RWPE2 (cell line): ENCODE results near the gene GAB2.

Source experiments
- ATAC-seq: fragments of 200-7000 bp; cut with Tn5 transposase; 3 replicates; pipeline ENCODE4 v1.9.1; 2021; ENCODE audit warnings: low read depth
- DNase-seq: peaks from one replicate; pipeline ENCODE4 v3.0.0-alpha.2; 2020; ENCODE audit warnings: low spot score
- H3K27ac ChIP-seq: fragments of 450-650 bp; 2 replicates; pipeline ENCODE4 v1.5.1; 2017; ENCODE audit warnings: mild to moderate bottlenecking; ENCODE audit not compliant: poor library complexity, severe bottlenecking
- H3K27me3 ChIP-seq: fragments of 250-450 bp; sonication (Bioruptor Pico); 2 replicates; pipeline ENCODE4 v1.5.1; 2021; ENCODE audit warnings: mild to moderate bottlenecking, moderate library complexity; ENCODE audit not compliant: insufficient read depth, poor library complexity, severe bottlenecking
- H3K36me3 ChIP-seq: fragments of 250-450 bp; sonication (Bioruptor Pico); 2 replicates; pipeline ENCODE4 v1.5.1; 2020; ENCODE audit warnings: low read depth, mild to moderate bottlenecking, moderate library complexity
- H3K4me1 ChIP-seq: fragments of 250-450 bp; sonication (Bioruptor Pico); 2 replicates; pipeline ENCODE4 v1.5.1; 2021; ENCODE audit warnings: mild to moderate bottlenecking, moderate library complexity; ENCODE audit not compliant: insufficient read depth, poor library complexity, severe bottlenecking
- H3K4me3 ChIP-seq: fragments of 250-450 bp; sonication (Bioruptor Pico); 2 replicates; pipeline ENCODE4 v1.5.1; 2021; ENCODE audit warnings: mild to moderate bottlenecking, moderate library complexity; ENCODE audit not compliant: severe bottlenecking
- H3K9me3 ChIP-seq: fragments of 250-450 bp; sonication (Bioruptor Pico); 2 replicates; pipeline ENCODE4 v1.5.1; 2021; ENCODE audit warnings: mild to moderate bottlenecking, moderate library complexity; ENCODE audit not compliant: severe bottlenecking
- TF ChIP-seq, protein P1 (sequence below): fragments of 450-650 bp; IDR thresholded peaks from one replicate; pipeline ENCODE4 v1.5.1; 2017; ENCODE audit warnings: mild to moderate bottlenecking, moderate library complexity; ENCODE audit not compliant: poor library complexity, severe bottlenecking

The GAB2 gene

DNA sequence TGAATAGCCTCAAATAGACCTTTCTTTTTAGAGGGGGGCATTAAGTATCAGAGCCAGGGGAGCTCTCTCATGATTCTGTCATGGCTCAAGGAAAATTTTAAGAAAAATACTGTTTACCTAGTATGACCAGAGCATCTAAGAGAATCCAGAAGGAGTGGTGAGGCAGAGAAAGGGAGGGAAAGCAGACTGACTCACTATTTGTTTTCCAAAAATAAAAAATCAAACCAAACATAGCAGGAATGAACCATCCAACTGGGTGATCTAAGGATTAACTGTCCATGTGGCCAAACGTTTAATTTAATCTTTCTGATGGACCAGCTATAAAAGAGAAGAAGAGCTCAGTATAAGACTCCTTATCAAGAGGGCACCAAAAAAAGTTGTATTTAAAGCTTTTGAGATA, 70.8 kb downstream of the GAB2 start:
- DNase-seq: no peak

DNA sequence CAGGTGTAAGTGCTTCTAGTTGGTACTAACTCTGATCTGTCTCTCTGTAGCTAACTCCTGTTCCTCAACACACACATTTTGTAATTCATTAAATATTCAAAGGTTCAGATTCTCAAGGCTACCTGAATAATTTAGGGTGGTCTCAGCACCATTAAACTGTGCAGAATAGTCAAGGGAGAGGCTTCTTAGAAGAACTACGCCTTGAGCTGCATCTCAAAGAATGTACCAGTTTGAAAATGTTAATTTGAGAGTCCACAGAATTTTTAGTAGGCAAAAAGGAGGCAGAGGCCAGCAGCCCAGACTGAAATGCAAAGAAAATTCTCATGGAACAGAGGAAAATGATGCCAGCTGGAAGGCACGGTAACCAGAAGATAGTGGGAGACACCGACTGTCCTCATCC, 72.2 kb downstream of the GAB2 start:
- Histone ChIP-seq H3K4me3 (no peak overlapping the region), H3K36me3 (no peaks in the 10 kb centered on the region), H3K4me1 (no peaks in the 10 kb centered on the region), H3K27me3 (no peaks in the 10 kb centered on the region), H3K27ac (no peak overlapping the region), H3K9me3 (no peaks in the 10 kb centered on the region)
- TF ChIP-seq, protein P1, sequence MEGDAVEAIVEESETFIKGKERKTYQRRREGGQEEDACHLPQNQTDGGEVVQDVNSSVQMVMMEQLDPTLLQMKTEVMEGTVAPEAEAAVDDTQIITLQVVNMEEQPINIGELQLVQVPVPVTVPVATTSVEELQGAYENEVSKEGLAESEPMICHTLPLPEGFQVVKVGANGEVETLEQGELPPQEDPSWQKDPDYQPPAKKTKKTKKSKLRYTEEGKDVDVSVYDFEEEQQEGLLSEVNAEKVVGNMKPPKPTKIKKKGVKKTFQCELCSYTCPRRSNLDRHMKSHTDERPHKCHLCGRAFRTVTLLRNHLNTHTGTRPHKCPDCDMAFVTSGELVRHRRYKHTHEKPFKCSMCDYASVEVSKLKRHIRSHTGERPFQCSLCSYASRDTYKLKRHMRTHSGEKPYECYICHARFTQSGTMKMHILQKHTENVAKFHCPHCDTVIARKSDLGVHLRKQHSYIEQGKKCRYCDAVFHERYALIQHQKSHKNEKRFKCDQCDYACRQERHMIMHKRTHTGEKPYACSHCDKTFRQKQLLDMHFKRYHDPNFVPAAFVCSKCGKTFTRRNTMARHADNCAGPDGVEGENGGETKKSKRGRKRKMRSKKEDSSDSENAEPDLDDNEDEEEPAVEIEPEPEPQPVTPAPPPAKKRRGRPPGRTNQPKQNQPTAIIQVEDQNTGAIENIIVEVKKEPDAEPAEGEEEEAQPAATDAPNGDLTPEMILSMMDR: no peak
- ATAC-seq: no peak
- DNase-seq: no peak

More for the DNA sequence above, 70.8 kb downstream of the GAB2 start:
- no peak overlapping the region for H3K4me3 ChIP-seq
- no peaks in the 10 kb centered on the region for H3K36me3 ChIP-seq
- no peaks in the 10 kb centered on the region for H3K9me3 ChIP-seq
- TF ChIP-seq, protein P1: no peak
- no peaks in the 10 kb centered on the region for H3K27me3 ChIP-seq
- no peak overlapping the region for H3K27ac ChIP-seq
- ATAC-seq: no peak
- H3K4me1 ChIP-seq: no peaks in the 10 kb centered on the region

DNA sequence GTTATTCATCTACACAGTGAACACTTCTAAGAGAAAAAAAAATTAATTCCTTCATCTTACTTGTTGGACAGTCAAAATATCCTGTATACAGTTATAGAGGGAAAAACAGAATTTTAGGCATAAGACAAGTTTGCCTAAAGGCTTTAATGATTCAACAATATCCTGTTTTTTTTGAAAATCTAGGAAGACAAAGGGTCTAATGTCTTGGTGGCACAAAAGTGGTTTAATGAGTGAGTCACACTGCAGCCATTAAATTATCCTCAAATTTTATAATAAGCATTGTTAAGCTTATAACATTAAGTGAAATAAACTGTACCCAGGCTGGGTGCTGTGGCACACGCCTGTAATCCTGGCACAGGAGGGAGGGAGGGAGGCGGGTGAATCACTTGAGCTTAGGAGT, 72.9 kb downstream of the GAB2 start:
- no peaks in the 10 kb centered on the region for H3K4me1 ChIP-seq
- DNase-seq (no peak), ATAC-seq (no peak)
- TF ChIP-seq, protein P1: no peak
- H3K27me3 ChIP-seq: no peaks in the 10 kb centered on the region
- no peaks in the 10 kb centered on the region for H3K9me3 ChIP-seq
- no peak overlapping the region for H3K27ac ChIP-seq
- no peak overlapping the region for H3K4me3 ChIP-seq
- H3K36me3 ChIP-seq: no peaks in the 10 kb centered on the region

DNA sequence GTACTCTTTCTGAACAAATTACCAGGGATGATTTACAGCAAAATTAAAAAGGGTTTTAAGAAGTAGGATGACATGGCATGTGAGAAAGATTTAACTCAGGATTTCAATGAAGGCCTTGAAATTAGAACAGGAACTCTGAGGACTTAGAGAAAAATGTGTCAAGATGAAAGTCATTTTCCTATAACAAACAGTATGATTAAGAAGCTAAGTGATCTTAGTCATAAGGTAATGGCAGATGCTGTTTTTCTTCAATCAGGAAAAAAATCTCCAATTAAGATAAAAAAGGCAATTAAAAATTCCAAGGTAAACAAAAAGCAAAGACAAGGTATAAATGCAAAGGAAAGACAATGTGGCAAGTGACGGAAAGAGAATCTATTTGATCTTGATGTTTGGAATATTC, 73.5 kb downstream of the GAB2 start:
- no peak for DNase-seq
- Histone ChIP-seq H3K9me3 (no peaks in the 10 kb centered on the region), H3K4me3 (no peak overlapping the region), H3K4me1 (no peaks in the 10 kb centered on the region), H3K27ac (no peak overlapping the region), H3K27me3 (no peaks in the 10 kb centered on the region), H3K36me3 (no peaks in the 10 kb centered on the region)
- TF ChIP-seq, protein P1: no peak
- no peak for ATAC-seq

DNA sequence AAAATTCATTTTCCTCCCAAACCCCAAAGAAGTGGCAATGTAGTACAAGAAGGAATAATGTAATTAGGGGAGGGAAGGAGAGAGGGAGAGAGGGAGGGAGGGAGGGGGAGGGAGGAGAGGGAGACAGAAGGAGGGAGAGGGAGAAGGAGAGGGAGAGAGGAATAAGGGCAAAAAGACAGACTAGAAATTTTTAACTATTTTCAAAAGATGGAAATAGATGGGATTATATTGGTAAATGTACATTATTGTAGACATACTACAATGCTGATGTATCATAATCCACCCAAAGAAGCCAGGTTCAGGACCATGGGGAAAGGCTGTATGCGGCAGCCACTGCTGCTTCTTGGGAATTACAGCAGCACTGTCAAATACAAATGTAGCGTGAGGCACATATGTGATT, 74.3 kb downstream of the GAB2 start:
- no peak for DNase-seq
- Histone ChIP-seq H3K9me3 (no peaks in the 10 kb centered on the region), H3K4me1 (no peaks in the 10 kb centered on the region), H3K27me3 (no peaks in the 10 kb centered on the region), H3K27ac (no peak overlapping the region), H3K36me3 (no peaks in the 10 kb centered on the region), H3K4me3 (no peak overlapping the region)
- no peak for ATAC-seq
- TF ChIP-seq, protein P1: no peak
